Measurements from ENCODE around the gene CD19.
"Not testable (repeated sequence)": the region's sequence is repeated elsewhere in the genome, so short reads cannot be mapped to it uniquely, and the experiment has no call there.

Gene CD19

DNA sequence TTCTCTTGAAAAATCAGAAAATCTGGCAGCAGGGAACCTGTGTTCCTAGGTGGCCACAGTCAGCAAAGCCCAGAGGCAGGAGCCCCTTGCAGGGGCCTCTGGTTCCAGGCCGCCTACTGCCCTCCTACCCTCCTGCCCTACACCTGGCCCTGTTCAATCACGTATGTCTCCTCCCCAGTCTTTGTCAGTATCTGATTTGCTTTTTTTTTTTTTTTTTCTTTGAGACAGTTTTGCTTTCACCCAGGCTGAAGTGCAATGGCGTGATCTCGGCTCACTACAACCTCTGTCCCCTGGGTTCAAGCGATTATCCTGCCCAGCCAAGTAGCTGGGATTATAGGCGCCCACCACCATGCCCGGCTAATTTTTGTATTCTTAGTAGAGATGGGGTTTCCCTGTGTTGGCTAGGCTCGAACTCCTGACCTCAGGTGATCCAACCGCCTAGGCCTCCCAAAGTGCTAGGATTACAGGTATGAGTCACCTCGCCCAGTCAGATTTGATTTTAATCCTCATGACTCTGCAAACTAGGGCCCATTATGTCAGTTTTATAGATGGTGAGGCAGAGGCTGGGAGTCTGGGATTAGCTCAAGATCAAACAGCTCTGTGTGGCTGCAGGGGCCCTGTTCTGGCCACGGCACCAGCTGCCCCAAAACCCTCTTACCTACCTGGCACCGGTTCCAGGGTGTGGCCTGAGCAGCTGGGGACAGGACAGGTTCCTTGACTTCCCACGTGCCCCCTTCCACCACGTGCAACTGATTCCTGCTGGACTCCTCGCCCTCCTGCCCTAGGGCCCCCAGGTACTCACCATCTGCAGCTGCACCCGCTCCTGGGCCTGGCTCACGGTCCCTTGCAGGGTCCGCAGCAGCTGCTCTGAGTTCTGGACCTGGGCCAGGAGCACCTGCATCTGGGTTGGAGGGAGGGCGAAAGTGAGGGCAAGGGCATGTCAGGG, 21.4 kb upstream of the CD19 start:
- no peak for DNase-seq (ENCODE audit: low read depth)

GRCh38 chr16:28912558-28912957, 19.2 kb upstream of the CD19 start:
- DNase-seq (ENCODE audit: low read depth) = no peak

- DNase-seq (ENCODE audit: low read depth) = no peak
Observed at GRCh38 chr16:28913946-28914724, 17.6 kb upstream of the CD19 start.

GRCh38 chr16:28915181-28915580, 16.6 kb upstream of the CD19 start:
- DNase-seq (ENCODE audit: low read depth) = peak; percentile 60

GRCh38 chr16:28917095-28917494, 14.7 kb upstream of the CD19 start:
- DNase-seq (ENCODE audit: low read depth) = no peak

- no peak for DNase-seq (ENCODE audit: low read depth)
Observed at GRCh38 chr16:28918698-28919097, 13.1 kb upstream of the CD19 start.

DNA sequence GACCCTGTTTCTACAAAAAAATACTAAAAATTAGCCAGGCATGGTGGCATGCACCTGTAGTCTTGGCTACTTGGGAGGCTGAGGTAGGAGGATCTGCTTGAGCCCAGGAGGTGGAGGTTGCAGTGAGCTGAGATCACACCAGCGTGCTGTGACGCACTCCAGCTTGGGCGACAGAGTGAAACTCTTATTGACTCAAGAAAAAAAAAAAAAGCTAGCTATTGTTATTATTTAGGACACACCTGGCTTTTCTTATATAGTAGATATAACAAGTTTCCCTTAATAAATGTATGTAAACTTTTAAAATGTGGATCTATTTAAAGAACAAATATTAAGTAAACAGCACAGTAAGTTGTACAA, 8.6 kb upstream of the CD19 start:
- no peak for DNase-seq (ENCODE audit: low read depth)

DNA sequence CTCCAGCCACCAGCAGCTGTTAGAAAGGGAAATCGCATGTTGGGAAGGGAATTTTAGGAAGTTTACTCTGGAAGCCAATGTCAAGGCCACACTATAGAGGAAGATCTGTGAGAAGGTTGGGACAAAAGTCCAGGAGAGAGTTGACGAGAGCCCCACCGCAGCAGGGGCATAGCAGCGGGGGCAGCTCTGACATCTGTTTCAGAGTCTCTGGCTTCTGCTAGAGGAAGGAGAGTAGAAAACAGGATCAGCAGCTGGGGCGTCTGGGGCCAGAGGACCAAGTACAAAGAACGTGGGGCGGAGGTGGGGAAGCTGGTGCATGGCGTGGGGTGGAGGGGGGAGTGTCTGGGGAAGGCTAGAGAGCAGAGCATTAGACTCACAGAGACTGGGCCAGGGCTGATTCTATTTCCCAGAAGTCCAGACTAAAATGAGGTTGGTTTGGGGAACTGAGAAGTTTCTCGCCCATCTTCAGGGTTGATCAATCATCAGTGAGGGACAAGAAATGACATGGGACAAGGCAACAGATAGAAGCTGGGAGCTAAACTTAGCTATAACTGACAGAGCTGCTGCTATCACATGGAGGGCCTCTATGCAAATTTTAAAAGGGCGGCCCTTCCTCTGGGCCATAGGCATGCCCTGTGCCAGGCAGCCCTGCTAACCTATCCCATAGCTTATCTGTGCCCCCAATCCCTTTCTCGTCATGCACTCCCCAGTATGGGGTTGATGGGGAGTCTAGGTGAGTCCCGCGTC, 7.9 kb upstream of the CD19 start:
- DNase-seq (ENCODE audit: low read depth) = no peak

GRCh38 chr16:28924399-28924761, 7.4 kb upstream of the CD19 start:
- DNase-seq (ENCODE audit: low read depth) = no peak

GRCh38 chr16:28924762-28925385, 6.9 kb upstream of the CD19 start, which contains the start of gene RABEP2:
Gene RABEP2 (minus strand): TSS chr16:28925238. CDS start chr16:28925163, 75 bp downstream.
- DNase-seq (ENCODE audit: low read depth) = peak; percentile 64

GRCh38 chr16:28925386-28926228, 6.2 kb upstream of the CD19 start:
- DNase-seq (ENCODE audit: low read depth) = peak; percentile 42

- not testable (repeated sequence) for DNase-seq (ENCODE audit: low read depth)
Observed at GRCh38 chr16:28926284-28926683, 5.5 kb upstream of the CD19 start.

- no peak for DNase-seq (ENCODE audit: low read depth)
Observed at GRCh38 chr16:28927815-28928214, 4.0 kb upstream of the CD19 start.

DNA sequence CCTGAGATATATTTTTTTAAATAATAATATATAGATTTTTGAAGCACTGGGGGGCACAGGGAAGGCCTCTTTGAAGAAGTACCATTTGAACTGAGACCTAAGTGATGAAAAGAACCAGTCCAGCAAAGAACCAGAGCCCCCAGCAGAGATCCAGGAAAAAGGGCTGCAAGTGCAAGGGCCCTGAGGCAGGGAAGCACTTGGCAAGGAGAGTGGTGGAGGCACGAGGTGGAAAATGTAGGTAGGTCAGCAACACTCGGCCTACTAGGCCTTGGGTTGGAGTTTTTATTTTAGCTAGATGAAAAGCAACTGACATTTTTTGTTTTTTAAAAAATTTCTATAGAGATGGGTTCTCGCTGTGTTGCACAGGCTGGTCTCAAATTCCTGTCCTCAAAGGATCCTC, 1.6 kb upstream of the CD19 start:
- no peak for DNase-seq (ENCODE audit: low read depth)

DNA sequence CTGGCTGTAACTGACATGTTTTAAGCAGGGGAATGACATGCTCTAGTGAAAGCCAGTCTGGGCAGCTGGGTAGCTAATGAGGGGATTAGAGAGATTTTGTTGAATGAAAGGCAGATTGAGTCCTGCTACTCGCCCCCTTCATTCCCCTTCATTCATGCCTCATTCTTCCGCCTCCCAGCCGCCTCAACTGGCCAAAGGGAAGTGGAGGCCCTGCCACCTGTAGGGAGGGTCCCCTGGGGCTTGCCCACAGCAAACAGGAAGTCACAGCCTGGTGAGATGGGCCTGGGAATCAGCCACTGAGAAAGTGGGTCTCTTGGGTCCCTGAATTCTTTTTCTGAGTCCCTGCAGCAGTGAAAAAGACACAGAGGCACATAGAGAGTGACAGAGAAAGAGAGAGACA, 1.1 kb upstream of the CD19 start:
- no peak for DNase-seq (ENCODE audit: low read depth)

DNA sequence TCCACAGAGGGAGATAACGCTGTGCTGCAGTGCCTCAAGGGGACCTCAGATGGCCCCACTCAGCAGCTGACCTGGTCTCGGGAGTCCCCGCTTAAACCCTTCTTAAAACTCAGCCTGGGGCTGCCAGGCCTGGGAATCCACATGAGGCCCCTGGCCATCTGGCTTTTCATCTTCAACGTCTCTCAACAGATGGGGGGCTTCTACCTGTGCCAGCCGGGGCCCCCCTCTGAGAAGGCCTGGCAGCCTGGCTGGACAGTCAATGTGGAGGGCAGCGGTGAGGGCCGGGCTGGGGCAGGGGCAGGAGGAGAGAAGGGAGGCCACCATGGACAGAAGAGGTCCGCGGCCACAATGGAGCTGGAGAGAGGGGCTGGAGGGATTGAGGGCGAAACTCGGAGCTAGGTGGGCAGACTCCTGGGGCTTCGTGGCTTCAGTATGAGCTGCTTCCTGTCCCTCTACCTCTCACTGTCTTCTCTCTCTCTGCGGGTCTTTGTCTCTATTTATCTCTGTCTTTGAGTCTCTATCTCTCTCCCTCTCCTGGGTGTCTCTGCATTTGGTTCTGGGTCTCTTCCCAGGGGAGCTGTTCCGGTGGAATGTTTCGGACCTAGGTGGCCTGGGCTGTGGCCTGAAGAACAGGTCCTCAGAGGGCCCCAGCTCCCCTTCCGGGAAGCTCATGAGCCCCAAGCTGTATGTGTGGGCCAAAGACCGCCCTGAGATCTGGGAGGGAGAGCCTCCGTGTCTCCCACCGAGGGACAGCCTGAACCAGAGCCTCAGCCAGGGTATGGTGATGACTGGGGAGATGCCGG, 769 bp downstream of the CD19 start:
- DNase-seq (ENCODE audit: low read depth) = no peak

- DNase-seq (ENCODE audit: low read depth) = no peak
Observed at GRCh38 chr16:28933171-28933570, 1.4 kb downstream of the CD19 start.

DNA sequence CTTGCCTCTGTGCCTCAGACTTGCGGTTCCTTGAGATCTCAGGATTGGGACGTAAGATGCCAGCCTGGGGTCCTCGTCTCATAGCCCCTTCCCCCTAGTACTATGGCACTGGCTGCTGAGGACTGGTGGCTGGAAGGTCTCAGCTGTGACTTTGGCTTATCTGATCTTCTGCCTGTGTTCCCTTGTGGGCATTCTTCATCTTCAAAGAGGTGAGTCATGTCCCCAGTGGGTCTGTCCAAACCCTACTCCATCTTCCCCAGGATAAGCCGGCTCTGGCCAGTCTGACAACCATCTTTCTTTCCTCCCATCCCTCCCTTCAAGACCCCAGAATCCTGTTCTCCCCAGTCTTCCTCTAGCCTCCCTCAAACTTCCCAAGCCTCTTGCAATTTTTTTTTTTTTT, 3.6 kb downstream of the CD19 start:
- DNase-seq (ENCODE audit: low read depth) = no peak

- no peak for DNase-seq (ENCODE audit: low read depth)
Observed at GRCh38 chr16:28935924-28936783, 4.4 kb downstream of the CD19 start.
